ENCODE results near the gene ATP6V1F.

DNA sequence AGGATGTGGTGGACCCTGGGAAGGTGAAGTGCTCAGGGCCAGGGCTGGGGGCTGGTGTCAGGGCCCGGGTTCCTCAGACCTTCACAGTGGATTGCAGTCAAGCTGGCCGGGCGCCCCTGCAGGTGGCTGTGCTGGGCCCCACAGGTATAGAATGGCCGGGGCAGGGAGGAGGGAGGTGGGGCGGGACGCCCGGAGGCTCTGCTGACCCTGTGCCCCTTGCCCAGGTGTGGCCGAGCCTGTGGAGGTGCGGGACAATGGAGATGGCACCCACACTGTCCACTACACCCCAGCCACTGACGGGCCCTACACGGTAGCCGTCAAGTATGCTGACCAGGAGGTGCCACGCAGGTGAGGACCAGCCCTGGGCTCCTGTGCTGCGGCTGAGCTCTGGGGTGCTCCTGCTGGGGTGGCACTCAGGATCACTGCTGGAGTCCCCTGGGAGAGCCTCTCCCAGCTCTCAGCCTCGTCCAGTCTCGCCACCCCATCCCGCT lies 14.9 kb upstream of the ATP6V1F start:
- TF ChIP-seq, protein P1, sequence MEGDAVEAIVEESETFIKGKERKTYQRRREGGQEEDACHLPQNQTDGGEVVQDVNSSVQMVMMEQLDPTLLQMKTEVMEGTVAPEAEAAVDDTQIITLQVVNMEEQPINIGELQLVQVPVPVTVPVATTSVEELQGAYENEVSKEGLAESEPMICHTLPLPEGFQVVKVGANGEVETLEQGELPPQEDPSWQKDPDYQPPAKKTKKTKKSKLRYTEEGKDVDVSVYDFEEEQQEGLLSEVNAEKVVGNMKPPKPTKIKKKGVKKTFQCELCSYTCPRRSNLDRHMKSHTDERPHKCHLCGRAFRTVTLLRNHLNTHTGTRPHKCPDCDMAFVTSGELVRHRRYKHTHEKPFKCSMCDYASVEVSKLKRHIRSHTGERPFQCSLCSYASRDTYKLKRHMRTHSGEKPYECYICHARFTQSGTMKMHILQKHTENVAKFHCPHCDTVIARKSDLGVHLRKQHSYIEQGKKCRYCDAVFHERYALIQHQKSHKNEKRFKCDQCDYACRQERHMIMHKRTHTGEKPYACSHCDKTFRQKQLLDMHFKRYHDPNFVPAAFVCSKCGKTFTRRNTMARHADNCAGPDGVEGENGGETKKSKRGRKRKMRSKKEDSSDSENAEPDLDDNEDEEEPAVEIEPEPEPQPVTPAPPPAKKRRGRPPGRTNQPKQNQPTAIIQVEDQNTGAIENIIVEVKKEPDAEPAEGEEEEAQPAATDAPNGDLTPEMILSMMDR (IDR thresholded peaks at IDR 0.05): no peak
- TF ChIP-seq POLR2A (IDR thresholded peaks at IDR 0.05): no peak
